ENCODE results near the gene PPP3R1.

Gene PPP3R1

DNA sequence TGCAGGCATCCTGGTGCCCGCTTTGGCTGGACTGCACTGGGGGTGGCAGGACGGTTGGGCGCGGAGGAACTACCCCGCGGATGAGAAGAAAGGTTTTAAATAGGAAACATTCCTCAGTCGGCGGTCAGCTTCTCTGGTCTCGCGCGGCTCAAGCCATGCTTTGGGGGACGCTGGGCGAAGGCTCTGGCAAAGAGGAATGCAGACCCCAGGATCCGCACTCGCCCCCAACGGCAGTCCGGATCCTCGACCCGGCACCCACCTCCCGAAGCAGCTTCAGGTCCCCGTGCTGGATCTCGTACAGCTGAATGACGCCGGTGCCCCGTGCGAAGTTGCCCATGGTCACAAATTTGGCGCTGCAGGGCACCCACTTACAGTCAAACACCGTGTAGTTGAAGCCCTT is 95.3 kb downstream of the PPP3R1 start:
- H3K27me3 Mint-ChIP-seq = no peaks in the 10 kb centered on the region
- H3K9me3 Mint-ChIP-seq = no peaks in the 10 kb centered on the region
- peaks cover 13% of the 10 kb centered on the region for H3K4me1 Mint-ChIP-seq (ENCODE audit: low read depth)
- peak overlapping the region; percentile 99 for H3K4me3 Mint-ChIP-seq
- peak overlapping the region; percentile 95 for H3K27ac Mint-ChIP-seq
- intact Hi-C loops (cut with micrococcal nuclease) = loop anchor here (2.0 kb wide), 3 partner anchors 34 to 96 kb away; partner anchors contain the start of genes C1D and PPP3R1
- peaks cover 41% of the 10 kb centered on the region for H3K36me3 Mint-ChIP-seq (ENCODE audit: low read depth)

DNA sequence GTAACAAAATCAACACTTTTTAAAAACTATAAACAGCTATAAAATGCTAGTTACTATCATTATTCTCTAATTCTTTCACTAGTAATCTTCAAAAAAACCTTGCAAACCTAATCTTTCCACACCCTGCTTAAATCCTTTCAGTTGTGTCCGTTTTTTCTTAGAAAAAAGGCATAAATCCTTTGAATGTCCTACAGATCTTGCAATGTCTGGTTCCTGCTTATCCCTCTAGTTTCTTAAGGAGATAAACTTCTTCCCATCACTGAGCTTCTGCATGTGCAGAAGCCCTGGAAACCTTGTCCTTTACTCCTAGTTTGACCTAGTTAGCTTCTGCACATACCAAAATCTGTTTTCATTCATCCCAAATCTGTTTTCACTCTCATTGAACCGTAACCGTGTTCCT is 95.9 kb downstream of the PPP3R1 start:
- peak overlapping the region; percentile 99 for H3K4me3 Mint-ChIP-seq
- peaks cover 37% of the 10 kb centered on the region for H3K36me3 Mint-ChIP-seq (ENCODE audit: low read depth)
- no peaks in the 10 kb centered on the region for H3K27me3 Mint-ChIP-seq
- H3K9me3 Mint-ChIP-seq = no peaks in the 10 kb centered on the region
- intact Hi-C loops (cut with micrococcal nuclease) = loop anchor here (2.0 kb wide), 3 partner anchors 34 to 96 kb away; partner anchors contain the start of genes C1D and PPP3R1
- H3K4me1 Mint-ChIP-seq (ENCODE audit: low read depth) = peaks cover 18% of the 10 kb centered on the region
- peak overlapping the region; percentile 95 for H3K27ac Mint-ChIP-seq

DNA sequence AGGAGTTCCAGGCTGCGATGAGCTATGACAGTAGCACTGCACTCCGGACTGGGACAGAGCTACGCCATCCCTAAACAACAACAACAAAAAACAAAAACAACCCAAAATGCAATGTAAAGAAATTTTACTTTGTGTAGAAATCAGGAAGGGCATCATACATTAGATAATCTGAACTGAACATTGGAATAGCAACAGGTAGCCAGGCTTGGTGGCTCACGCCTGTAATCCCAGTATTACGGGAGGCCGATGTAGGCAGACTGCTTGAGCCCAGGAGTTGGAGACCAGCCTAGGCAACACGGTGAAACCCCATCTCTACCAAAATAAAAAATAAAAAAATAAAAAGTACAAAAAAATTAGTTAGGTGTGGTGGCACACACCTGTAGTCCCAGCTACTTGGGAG is 96.7 kb downstream of the PPP3R1 start:
- intact Hi-C loops (cut with micrococcal nuclease) = loop anchor here (2.0 kb wide), 3 partner anchors 33 to 97 kb away; partner anchors contain the start of genes C1D and PPP3R1
- Mint-ChIP-seq H3K4me1 (ENCODE audit: low read depth) (peaks cover 24% of the 10 kb centered on the region), H3K36me3 (ENCODE audit: low read depth) (peaks cover 33% of the 10 kb centered on the region), H3K9me3 (no peaks in the 10 kb centered on the region), H3K27ac (no peak overlapping the region), H3K27me3 (no peaks in the 10 kb centered on the region), H3K4me3 (no peak overlapping the region)

DNA sequence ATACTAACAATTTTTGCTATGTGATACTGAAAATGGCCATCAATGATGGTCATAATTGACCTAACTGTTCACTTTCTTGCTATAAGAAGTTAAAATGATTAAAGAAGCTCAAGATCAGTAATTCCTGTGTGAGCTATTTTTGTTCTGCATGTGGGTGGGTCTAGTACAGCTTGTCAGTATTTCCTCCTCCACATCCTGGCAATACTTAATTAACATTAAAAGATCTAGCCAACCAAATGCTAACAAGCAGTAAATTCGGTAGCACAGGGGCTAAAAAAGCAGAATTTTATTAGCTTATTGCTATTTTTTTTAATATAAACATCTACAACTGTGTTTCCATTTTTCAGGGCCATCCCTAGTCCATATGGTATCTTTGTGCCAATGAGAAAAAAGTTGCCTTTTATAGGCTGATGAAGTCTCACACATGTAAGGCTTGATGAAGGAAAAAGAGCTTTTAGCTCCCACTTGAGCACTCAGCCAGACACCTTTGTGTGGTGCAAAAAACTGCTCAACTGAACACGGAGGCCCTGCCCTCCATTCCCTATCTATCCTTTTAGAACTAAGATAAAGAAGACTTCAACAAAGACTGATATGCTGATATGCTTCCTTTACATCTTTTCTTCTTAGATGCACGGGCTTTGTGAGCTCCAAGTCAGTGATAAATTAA is 99.5 kb downstream of the PPP3R1 start:
- H3K36me3 Mint-ChIP-seq (ENCODE audit: low read depth) = peaks cover 18% of the 10 kb centered on the region
- peaks cover 24% of the 10 kb centered on the region for H3K4me1 Mint-ChIP-seq (ENCODE audit: low read depth)
- intact Hi-C loops (cut with micrococcal nuclease) = no loop called here
- H3K4me3 Mint-ChIP-seq = no peak overlapping the region
- no peaks in the 10 kb centered on the region for H3K9me3 Mint-ChIP-seq
- no peak overlapping the region for H3K27ac Mint-ChIP-seq
- no peaks in the 10 kb centered on the region for H3K27me3 Mint-ChIP-seq

DNA sequence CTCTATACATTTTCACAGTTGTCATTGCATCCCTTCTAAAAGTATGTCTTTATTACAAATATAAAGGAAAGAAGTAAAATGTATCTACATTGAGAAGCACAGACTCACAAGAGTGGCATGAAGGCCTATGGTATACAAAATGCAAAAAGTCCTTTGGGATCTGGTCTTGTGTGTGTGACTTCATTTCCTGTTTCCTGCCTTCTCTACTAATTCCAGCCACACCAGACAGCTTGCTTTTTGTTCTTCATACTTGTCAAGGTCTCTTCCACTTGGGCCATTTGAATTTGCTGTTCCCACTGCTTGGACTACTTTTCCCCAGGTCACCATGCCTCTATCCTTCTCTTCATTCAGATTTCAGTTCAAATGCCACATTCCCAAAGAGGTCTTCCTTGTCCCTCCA is 101.3 kb downstream of the PPP3R1 start:
- Mint-ChIP-seq H3K36me3 (ENCODE audit: low read depth) (peaks cover 6% of the 10 kb centered on the region), H3K9me3 (no peaks in the 10 kb centered on the region), H3K4me1 (ENCODE audit: low read depth) (peaks cover 15% of the 10 kb centered on the region), H3K4me3 (no peak overlapping the region), H3K27me3 (no peaks in the 10 kb centered on the region), H3K27ac (peak overlapping the region; percentile 20)
- intact Hi-C loops (cut with micrococcal nuclease) = no loop called here

DNA sequence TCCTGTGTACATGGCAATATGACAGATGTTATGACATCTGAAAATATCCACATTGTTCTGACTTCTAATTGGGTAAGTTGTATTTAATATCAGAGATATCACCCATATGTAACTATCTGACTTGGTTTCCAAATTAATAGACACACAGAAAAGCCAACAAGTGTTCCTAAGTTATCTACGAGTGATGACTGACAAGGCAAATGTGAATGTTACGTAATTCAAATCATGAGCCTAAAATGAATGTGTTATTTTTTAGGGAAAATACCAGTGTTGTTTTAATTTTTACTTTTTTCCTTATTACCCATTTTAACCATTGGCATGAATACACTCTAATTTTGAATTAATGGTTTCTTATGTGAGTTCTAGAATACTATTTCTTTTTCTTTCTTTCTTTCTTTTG is 110.5 kb downstream of the PPP3R1 start:
- no peaks in the 10 kb centered on the region for H3K27me3 Mint-ChIP-seq
- H3K36me3 Mint-ChIP-seq (ENCODE audit: low read depth) = peaks cover 35% of the 10 kb centered on the region
- H3K4me3 Mint-ChIP-seq = no peak overlapping the region
- no peak overlapping the region for H3K27ac Mint-ChIP-seq
- intact Hi-C loops (cut with micrococcal nuclease) = no loop called here
- H3K9me3 Mint-ChIP-seq = no peaks in the 10 kb centered on the region
- no peaks in the 10 kb centered on the region for H3K4me1 Mint-ChIP-seq (ENCODE audit: low read depth)

DNA sequence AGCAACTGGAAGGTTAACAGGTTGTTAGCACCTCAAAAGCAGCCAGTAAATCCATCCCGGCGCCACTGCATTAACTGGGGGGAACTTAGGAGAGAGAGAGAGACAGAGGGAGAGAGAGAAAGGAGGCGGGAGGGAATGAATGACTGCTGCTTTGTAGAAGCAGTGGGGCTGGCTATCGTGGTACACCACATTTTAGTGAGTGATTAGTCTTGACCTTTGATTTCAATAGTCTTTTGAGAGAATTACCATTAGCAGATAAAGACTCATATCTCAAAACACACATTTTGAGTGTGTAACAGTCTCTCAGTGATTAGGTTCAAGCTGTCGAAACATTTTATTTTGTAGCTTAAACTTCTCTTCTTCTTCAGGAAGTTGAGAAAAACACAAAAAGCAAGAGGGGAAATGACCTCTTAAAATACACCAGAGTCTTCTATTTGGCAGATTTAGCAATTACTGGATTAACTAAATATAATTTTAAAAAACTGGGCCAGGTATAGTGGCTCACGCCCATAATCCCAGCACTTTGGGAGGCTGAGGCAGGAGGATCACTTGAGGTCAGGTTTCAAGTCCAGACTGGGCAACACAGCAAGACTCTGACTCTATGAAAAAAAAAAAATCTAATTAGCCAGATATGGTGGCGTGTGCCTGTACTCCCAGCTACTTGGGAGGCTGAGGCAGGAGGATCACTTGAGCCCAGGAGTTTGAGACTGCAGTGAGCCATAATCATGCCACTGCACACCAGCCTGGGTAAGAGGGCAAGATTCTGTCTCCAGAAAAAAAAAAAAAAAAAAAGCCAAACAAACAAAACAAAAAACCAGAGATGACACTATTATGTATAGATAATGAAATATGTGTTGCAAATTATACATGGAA is 116.6 kb downstream of the PPP3R1 start:
- Mint-ChIP-seq H3K4me1 (ENCODE audit: low read depth) (peaks cover 18% of the 10 kb centered on the region), H3K27me3 (no peaks in the 10 kb centered on the region), H3K27ac (no peak overlapping the region), H3K36me3 (ENCODE audit: low read depth) (peaks cover 48% of the 10 kb centered on the region), H3K4me3 (no peak overlapping the region), H3K9me3 (no peaks in the 10 kb centered on the region)
- intact Hi-C loops (cut with micrococcal nuclease) = no loop called here

DNA sequence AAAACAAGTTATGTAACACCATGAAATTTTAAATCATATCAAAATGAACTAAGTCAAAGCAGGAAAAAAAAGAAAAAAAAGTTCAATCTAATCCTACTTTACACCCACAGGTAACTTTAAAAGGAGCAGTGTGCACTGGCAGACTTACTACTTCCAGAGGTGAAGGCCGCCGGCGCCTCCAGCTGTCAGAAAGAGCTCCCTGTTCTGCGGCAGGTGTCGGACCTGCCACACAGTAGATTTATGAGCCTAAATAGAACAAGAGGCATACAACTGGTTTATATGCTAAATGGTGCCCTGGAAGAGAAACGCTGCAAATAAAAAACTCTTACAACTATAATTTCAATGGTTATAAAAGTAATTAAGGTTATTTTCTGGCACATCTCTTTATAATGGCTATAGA is 117.8 kb downstream of the PPP3R1 start:
- Mint-ChIP-seq H3K4me3 (no peak overlapping the region), H3K36me3 (ENCODE audit: low read depth) (peaks cover 52% of the 10 kb centered on the region), H3K27ac (no peak overlapping the region), H3K27me3 (no peaks in the 10 kb centered on the region), H3K9me3 (no peaks in the 10 kb centered on the region), H3K4me1 (ENCODE audit: low read depth) (peaks cover 18% of the 10 kb centered on the region)
- intact Hi-C loops (cut with micrococcal nuclease) = no loop called here

DNA sequence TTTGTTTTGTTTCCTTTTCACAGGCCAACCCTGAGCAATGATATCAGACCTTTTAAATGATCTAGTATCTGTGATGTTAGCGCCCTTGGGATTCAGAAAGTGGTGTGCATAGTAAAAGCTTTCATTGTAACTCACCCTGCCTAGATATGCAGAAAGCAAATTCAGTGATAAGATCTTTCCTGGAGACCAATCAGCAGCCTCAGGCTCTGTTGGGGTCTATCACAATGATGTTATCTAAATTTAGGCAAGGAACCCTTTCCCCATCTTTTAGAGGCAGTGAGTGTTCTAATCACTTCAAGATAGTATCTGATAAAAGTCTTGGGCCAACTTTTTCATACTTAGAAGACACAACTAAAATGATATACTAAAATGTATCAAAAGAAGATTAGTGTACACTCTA is 118.2 kb downstream of the PPP3R1 start:
- Mint-ChIP-seq H3K4me3 (no peak overlapping the region), H3K27me3 (no peaks in the 10 kb centered on the region), H3K27ac (no peak overlapping the region), H3K4me1 (ENCODE audit: low read depth) (peaks cover 18% of the 10 kb centered on the region), H3K9me3 (no peaks in the 10 kb centered on the region), H3K36me3 (ENCODE audit: low read depth) (peaks cover 49% of the 10 kb centered on the region)
- intact Hi-C loops (cut with micrococcal nuclease) = no loop called here

Measured in dendritic cell treated with granulocyte-macrophage colony-stimulating factor and Interleukin-4, amounts not matched to agents 40 ng/mL and 50 ng/mL, for 4 days (primary cell).